ENCODE results near the gene SLC5A8. TPM values are rescaled to one million over a fixed set of nuclear protein-coding genes. Genes with fewer than 3 reads are reported as not detected.

SLC5A8 gene
- total RNA-seq, 1 experiment from 2014 or later, result 0.07 TPM

DNA sequence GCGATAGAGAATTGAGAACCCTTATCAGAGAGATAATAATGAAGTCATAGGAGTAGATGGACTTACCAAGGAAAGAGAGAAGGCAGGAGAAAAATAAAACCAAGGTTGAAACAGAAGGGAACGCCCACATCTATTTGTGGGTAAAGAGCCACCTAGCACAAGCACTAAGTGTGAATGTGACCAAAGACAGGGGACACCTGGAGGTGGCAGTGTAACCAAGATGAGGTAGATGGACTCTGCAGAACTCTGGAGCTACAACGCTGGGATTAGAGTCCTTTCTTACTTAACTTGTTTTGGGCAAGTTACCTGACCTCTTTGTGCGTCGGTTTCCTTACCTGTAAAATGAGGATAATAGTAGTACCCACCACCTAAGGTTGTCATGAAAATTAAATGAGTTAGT is 101.9 kb downstream of the SLC5A8 start:
- Histone ChIP-seq H3K23me2 (ENCODE audit: insufficient read length, low read depth, low read length, poor library complexity, severe bottlenecking) (no peaks in the 10 kb centered on the region), H2BK20ac (ENCODE audit: low read depth, low read length, poor library complexity, severe bottlenecking) (no peak overlapping the region), H2BK120ac (ENCODE audit: low read depth, low read length, poor library complexity, severe bottlenecking) (no peak overlapping the region), H3K27ac (ENCODE audit: insufficient read length, low read depth, low read length) (no peak overlapping the region), H3K4ac (ENCODE audit: low read depth, low read length) (no peak overlapping the region), H3K4me1 (ENCODE audit: insufficient read depth, low read length) (no peaks in the 10 kb centered on the region), H3K9ac (ENCODE audit: extremely low read depth, insufficient read length, low read length) (no peak overlapping the region), H3K27me3 (ENCODE audit: insufficient read depth, low read length) (no peaks in the 10 kb centered on the region), H2AK5ac (ENCODE audit: insufficient read length, low read length) (no peak overlapping the region), H3K9me3 (ENCODE audit: control insufficient read depth, low read depth, low read length) (no peaks in the 10 kb centered on the region), H4K8ac (replicated peaks; ENCODE audit: insufficient read length, low read depth, low read length) (no peak overlapping the region), H3K79me2 (ENCODE audit: insufficient read depth, low read length) (no peaks in the 10 kb centered on the region), H4K20me1 (ENCODE audit: control insufficient read depth, insufficient read depth, insufficient read length) (no peaks in the 10 kb centered on the region), H4K91ac (ENCODE audit: insufficient read length, low read depth, low read length) (no peak overlapping the region), H3K18ac (ENCODE audit: insufficient read length, low read depth, low read length) (no peak overlapping the region), H2AFZ (ENCODE audit: low read length) (no peak overlapping the region), H3K14ac (ENCODE audit: insufficient read depth, low read length) (no peak overlapping the region), H3K56ac (ENCODE audit: insufficient read length, low read depth, low read length) (no peak overlapping the region), H2BK5ac (ENCODE audit: insufficient read length, low read length) (no peak overlapping the region), H3T11ph (ENCODE audit: low read length) (no peak overlapping the region), H3K79me1 (ENCODE audit: insufficient read depth, low read depth, low read length, poor library complexity, severe bottlenecking) (no peaks in the 10 kb centered on the region), H2BK12ac (ENCODE audit: insufficient read length, low read depth, low read length) (no peak overlapping the region), H3K23ac (ENCODE audit: insufficient read length, low read depth, low read length) (no peak overlapping the region), H2BK15ac (ENCODE audit: low read depth, low read length) (no peak overlapping the region), H3K4me2 (ENCODE audit: insufficient read depth, insufficient read length, low read length) (no peak overlapping the region), H4K5ac (ENCODE audit: insufficient read length, low read depth, low read length) (no peak overlapping the region)
- TF ChIP-seq, protein P1, sequence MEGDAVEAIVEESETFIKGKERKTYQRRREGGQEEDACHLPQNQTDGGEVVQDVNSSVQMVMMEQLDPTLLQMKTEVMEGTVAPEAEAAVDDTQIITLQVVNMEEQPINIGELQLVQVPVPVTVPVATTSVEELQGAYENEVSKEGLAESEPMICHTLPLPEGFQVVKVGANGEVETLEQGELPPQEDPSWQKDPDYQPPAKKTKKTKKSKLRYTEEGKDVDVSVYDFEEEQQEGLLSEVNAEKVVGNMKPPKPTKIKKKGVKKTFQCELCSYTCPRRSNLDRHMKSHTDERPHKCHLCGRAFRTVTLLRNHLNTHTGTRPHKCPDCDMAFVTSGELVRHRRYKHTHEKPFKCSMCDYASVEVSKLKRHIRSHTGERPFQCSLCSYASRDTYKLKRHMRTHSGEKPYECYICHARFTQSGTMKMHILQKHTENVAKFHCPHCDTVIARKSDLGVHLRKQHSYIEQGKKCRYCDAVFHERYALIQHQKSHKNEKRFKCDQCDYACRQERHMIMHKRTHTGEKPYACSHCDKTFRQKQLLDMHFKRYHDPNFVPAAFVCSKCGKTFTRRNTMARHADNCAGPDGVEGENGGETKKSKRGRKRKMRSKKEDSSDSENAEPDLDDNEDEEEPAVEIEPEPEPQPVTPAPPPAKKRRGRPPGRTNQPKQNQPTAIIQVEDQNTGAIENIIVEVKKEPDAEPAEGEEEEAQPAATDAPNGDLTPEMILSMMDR (conservative IDR thresholded peaks at IDR 0.05), result peak; percentile 46; the same call in 2 of the 3 replicates
- H3K27me3 Mint-ChIP-seq (ENCODE audit: low read depth), result no peaks in the 10 kb centered on the region
- no CpG with 5 or more reads among the region's 5 CpGs for WGBS (ENCODE audit: extremely low coverage, insufficient read length, low lambda C conversion rate)
- DNase-seq, result peak; percentile 49
- H3K4me1 Mint-ChIP-seq, result no peaks in the 10 kb centered on the region
- H3K36me3 Mint-ChIP-seq (ENCODE audit: insufficient read depth in 1 of 3, low read depth in 3 of 3), result no peaks in the 10 kb centered on the region
- no peak overlapping the region for H3K4me3 Mint-ChIP-seq
- H3K9me3 Mint-ChIP-seq, result 0 out of 5 replicates have a peak, but pooled peaks cover 0 to 3% of the 10 kb centered on the region in 2 experiments
- no peak overlapping the region for H3K27ac Mint-ChIP-seq
